Common myeloid progenitor, CD34-positive (primary cell): ENCODE results near the gene ADAMTSL4.

Experiments
- CTCF ChIA-PET: fragments of 350-600 bp; sonication (Branson Sonifier 250); formaldehyde crosslinking; loops from one replicate; lab custom pipeline; 2021; ENCODE audit warnings: antibody characterized with exemption; lab: Charles Lee
- POLR2A ChIA-PET: fragments of 350-600 bp; sonication (Branson Sonifier 250); formaldehyde crosslinking; loops from one replicate; lab custom pipeline; 2021; ENCODE audit warnings: antibody characterized with exemption; lab: Charles Lee
- DNase-seq, 3 donors: peaks; one replicate each; pipeline versions ENCODE4 v3.0.0 to v3.0.0-alpha.2; 2013
- H3K27ac ChIP-seq, 2 experiments: 1 replicate in 1 of 2; 2 replicates in 1 of 2; pipeline ENCODE4 v1.7.0; 2013; ENCODE audit warnings: inconsistent platforms in 2 of 2, low read length in 2 of 2, mild to moderate bottlenecking in 2 of 2, low read depth in 1 of 2, moderate library complexity in 1 of 2; ENCODE audit not compliant: severe bottlenecking in 2 of 2, insufficient read depth in 1 of 2, poor library complexity in 1 of 2
- H3K27me3 ChIP-seq, 5 experiments: replicated peaks in 2 of 5; 1 replicate in 3 of 5; 2 replicates in 2 of 5; pipeline versions ENCODE4 v1.6.1 to v1.7.0; 2013; ENCODE audit warnings: low read length in 4 of 5, mild to moderate bottlenecking in 2 of 5, moderate library complexity in 2 of 5, inconsistent platforms in 1 of 5; ENCODE audit not compliant: insufficient read depth in 5 of 5, control insufficient read depth in 4 of 5
- H3K36me3 ChIP-seq, 4 experiments: 1 replicate in 2 of 4; 2 replicates in 2 of 4; pipeline versions ENCODE4 v1.6.1 to v1.7.0; 2013; ENCODE audit warnings: low read length in 3 of 4, control low read depth in 1 of 4, mild to moderate bottlenecking in 1 of 4; ENCODE audit not compliant: control insufficient read depth in 4 of 4, insufficient read depth in 4 of 4
- H3K4me1 ChIP-seq, 4 experiments: 1 replicate in 3 of 4; 2 replicates in 1 of 4; pipeline versions ENCODE4 v1.6.1 to v1.7.1; 2013; ENCODE audit warnings: low read length in 3 of 4, mild to moderate bottlenecking in 3 of 4, control low read depth in 1 of 4, inconsistent platforms in 1 of 4, moderate library complexity in 1 of 4; ENCODE audit not compliant: control insufficient read depth in 4 of 4, insufficient read depth in 4 of 4; ENCODE audit errors: control extremely low read depth in 1 of 4
- H3K4me3 ChIP-seq, 7 experiments: 1 replicate in 4 of 7; 2 replicates in 3 of 7; pipeline versions ENCODE4 v1.5.1 to v1.7.0; 2013; ENCODE audit warnings: mild to moderate bottlenecking in 7 of 7, low read length in 6 of 7, moderate library complexity in 6 of 7, inconsistent platforms in 2 of 7, low read depth in 2 of 7, control low read depth in 1 of 7; ENCODE audit not compliant: insufficient read depth in 4 of 7, control insufficient read depth in 1 of 7; ENCODE audit errors: extremely low read depth in 1 of 7
- H3K9me3 ChIP-seq, 5 experiments: 1 replicate in 4 of 5; 2 replicates in 1 of 5; pipeline versions ENCODE4 v1.6.1 to v1.7.1; 2013; ENCODE audit warnings: low read length in 4 of 5, mild to moderate bottlenecking in 2 of 5, inconsistent platforms in 1 of 5, low read depth in 1 of 5, moderate library complexity in 1 of 5; ENCODE audit not compliant: control insufficient read depth in 4 of 5, insufficient read depth in 2 of 5; ENCODE audit errors: control extremely low read depth in 1 of 5
- WGBS: methylation state at CpG from one replicate; pipeline ENCODE4 v1.1.5; 2013; ENCODE audit not compliant: insufficient coverage; 5-methylcytosine and 5-hydroxymethylcytosine counted together

Gene ADAMTSL4

GRCh38 chr1:150512846-150513245, 36.4 kb upstream of the ADAMTSL4 start:
- no peaks in the 10 kb centered on the region for H3K9me3 ChIP-seq
- ChIA-PET CTCF (interaction anchor here (1.0 to 2.6 kb wide), 3 partner anchors 9 to 20 kb away, joined by 3 to 6 read pairs (median 3); no protein-coding TSS in a partner anchor), POLR2A (no interaction called here)
- no peak for DNase-seq
- 100% methylated on average over 1 of the region's 2 CpGs for WGBS
- no peak overlapping the region for H3K4me3 ChIP-seq
- no peaks in the 10 kb centered on the region for H3K27me3 ChIP-seq
- no peak overlapping the region for H3K27ac ChIP-seq
- peaks cover 0 to 3% (median 2%) of the 10 kb centered on the region in 4 experiments for H3K36me3 ChIP-seq
- peaks cover 0 to 34% (median 25%) of the 10 kb centered on the region in 4 experiments for H3K4me1 ChIP-seq

GRCh38 chr1:150513351-150513791, 35.8 kb upstream of the ADAMTSL4 start:
- Histone ChIP-seq H3K4me3 (no peak overlapping the region), H3K4me1 (peaks cover 0 to 29% (median 20%) of the 10 kb centered on the region in 4 experiments), H3K36me3 (peaks cover 0 to 2% (median 1%) of the 10 kb centered on the region in 4 experiments), H3K27ac (no peak overlapping the region), H3K27me3 (no peaks in the 10 kb centered on the region), H3K9me3 (no peaks in the 10 kb centered on the region)
- POLR2A ChIA-PET, result no interaction called here
- WGBS, result 86% methylated on average over 2 of the region's 7 CpGs
- DNase-seq, result no peak
- CTCF ChIA-PET, result interaction anchor here (0.6 to 2.6 kb wide), 3 partner anchors 11 to 20 kb away, joined by 3 to 6 read pairs (median 3); no protein-coding TSS in a partner anchor

- Histone ChIP-seq H3K4me3 (no peak overlapping the region), H3K27ac (no peak overlapping the region), H3K27me3 (no peaks in the 10 kb centered on the region), H3K4me1 (peaks cover 0 to 20% (median 17%) of the 10 kb centered on the region in 4 experiments), H3K9me3 (no peaks in the 10 kb centered on the region), H3K36me3 (peaks cover 0 to 2% (median 1%) of the 10 kb centered on the region in 4 experiments)
- 97% methylated on average over 9 of the region's 9 CpGs for WGBS
- no peak for DNase-seq
- ChIA-PET CTCF (interaction anchor here (1.1 to 5.2 kb wide), 2 partner anchors 9 to 16 kb away, joined by 5 to 38 read pairs; no protein-coding TSS in a partner anchor), POLR2A (no interaction called here)
Measured at GRCh38 chr1:150514260-150514659, 34.9 kb upstream of the ADAMTSL4 start.

GRCh38 chr1:150514913-150515327, 34.3 kb upstream of the ADAMTSL4 start:
- WGBS, result 40% methylated on average over 19 of the region's 21 CpGs
- no peak for DNase-seq
- Histone ChIP-seq H3K4me3 (peak overlapping the region; percentile 54 to 95 (median 80)), H3K27me3 (no peaks in the 10 kb centered on the region), H3K36me3 (peaks cover 0 to 2% (median 1%) of the 10 kb centered on the region in 4 experiments), H3K9me3 (no peaks in the 10 kb centered on the region), H3K27ac (peak overlapping the region in 1 of 2 experiments; percentile 65), H3K4me1 (peaks cover 0 to 18% (median 17%) of the 10 kb centered on the region in 4 experiments)
- CTCF ChIA-PET, result interaction anchor here (0.8 to 5.2 kb wide), 6 partner anchors 10 to 46 kb away, joined by 4 to 38 read pairs (median 10); no protein-coding TSS in a partner anchor
- POLR2A ChIA-PET, result interaction anchor here (0.5 to 1.1 kb wide), 4 partner anchors 27 to 642 kb away, joined by 3 read pairs; partner anchors contain the start of gene TARS2

GRCh38 chr1:150515328-150516049, 33.7 kb upstream of the ADAMTSL4 start, which contains the start of gene FALEC:
TSS of gene FALEC (plus strand) at chr1:150515752.
- peak within 1 kb of the TSS; percentile 54 to 95 (median 80) for H3K4me3 ChIP-seq
- H3K27me3 ChIP-seq, result no peaks in the 10 kb centered on the region
- POLR2A ChIA-PET, result interaction anchor here (0.5 to 1.2 kb wide), 6 partner anchors 28 to 272 kb away, joined by 3 to 5 read pairs (median 3); partner anchors contain the start of genes APH1A and TARS2
- peaks cover 0 to 2% (median 1%) of the 10 kb centered on the region in 4 experiments for H3K36me3 ChIP-seq
- WGBS, result 0% methylated on average over 48 of the region's 54 CpGs
- peaks cover 0 to 18% (median 17%) of the 10 kb centered on the region in 4 experiments for H3K4me1 ChIP-seq
- CTCF ChIA-PET, result interaction anchor here (0.8 to 5.2 kb wide), 10 partner anchors 10 to 259 kb away, joined by 3 to 38 read pairs (median 6); partner anchors contain the start of gene TARS2
- peak; percentile 89 to 93 (median 93) for DNase-seq
- H3K27ac ChIP-seq, result peak within 1 kb of the TSS in 1 of 2 experiments; percentile 65
- no peaks in the 10 kb centered on the region for H3K9me3 ChIP-seq

- Histone ChIP-seq H3K4me3 (peak overlapping the region; percentile 54 to 95 (median 80)), H3K27me3 (no peaks in the 10 kb centered on the region), H3K36me3 (peaks cover 0 to 2% (median 1%) of the 10 kb centered on the region in 4 experiments), H3K4me1 (peaks cover 0 to 18% (median 17%) of the 10 kb centered on the region in 4 experiments), H3K9me3 (no peaks in the 10 kb centered on the region), H3K27ac (no peak overlapping the region)
- 0% methylated on average over 7 of the region's 19 CpGs for WGBS
- ChIA-PET POLR2A (interaction anchor here (0.6 to 1.2 kb wide), 5 partner anchors 29 to 247 kb away, joined by 3 to 5 read pairs (median 3); partner anchors contain the start of genes APH1A and TARS2), CTCF (interaction anchor here (1.0 to 5.2 kb wide), 9 partner anchors 14 to 260 kb away, joined by 3 to 38 read pairs (median 6); partner anchors contain the start of gene TARS2)
- peak; percentile 8 to 31 (median 30) for DNase-seq
Measured at GRCh38 chr1:150516050-150516591, 33.1 kb upstream of the ADAMTSL4 start.
